GM12801 (cell line): Measurements from ENCODE around the gene OR2AG1.
A peak's percentile ranks its signal among the peaks of the same experiment; 100 is the strongest.

Experiments
- TF ChIP-seq, protein P1 (sequence below): IDR thresholded peaks from one replicate; pipeline ENCODE4 v1.5.1; 2011; ENCODE audit warnings: control low read depth; ENCODE audit not compliant: insufficient read length; ENCODE audit errors: extremely low read depth

OR2AG1 gene

GRCh38 chr11:6742260-6742659, 40.6 kb upstream of the OR2AG1 start:
- TF ChIP-seq, protein P1, sequence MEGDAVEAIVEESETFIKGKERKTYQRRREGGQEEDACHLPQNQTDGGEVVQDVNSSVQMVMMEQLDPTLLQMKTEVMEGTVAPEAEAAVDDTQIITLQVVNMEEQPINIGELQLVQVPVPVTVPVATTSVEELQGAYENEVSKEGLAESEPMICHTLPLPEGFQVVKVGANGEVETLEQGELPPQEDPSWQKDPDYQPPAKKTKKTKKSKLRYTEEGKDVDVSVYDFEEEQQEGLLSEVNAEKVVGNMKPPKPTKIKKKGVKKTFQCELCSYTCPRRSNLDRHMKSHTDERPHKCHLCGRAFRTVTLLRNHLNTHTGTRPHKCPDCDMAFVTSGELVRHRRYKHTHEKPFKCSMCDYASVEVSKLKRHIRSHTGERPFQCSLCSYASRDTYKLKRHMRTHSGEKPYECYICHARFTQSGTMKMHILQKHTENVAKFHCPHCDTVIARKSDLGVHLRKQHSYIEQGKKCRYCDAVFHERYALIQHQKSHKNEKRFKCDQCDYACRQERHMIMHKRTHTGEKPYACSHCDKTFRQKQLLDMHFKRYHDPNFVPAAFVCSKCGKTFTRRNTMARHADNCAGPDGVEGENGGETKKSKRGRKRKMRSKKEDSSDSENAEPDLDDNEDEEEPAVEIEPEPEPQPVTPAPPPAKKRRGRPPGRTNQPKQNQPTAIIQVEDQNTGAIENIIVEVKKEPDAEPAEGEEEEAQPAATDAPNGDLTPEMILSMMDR: no peak

GRCh38 chr11:6745018-6745417, 37.8 kb upstream of the OR2AG1 start:
- TF ChIP-seq, protein P1: no peak

GRCh38 chr11:6745465-6746015, 37.3 kb upstream of the OR2AG1 start:
- TF ChIP-seq, protein P1: no peak

- TF ChIP-seq, protein P1: no peak
Measured at GRCh38 chr11:6746086-6746618, 36.7 kb upstream of the OR2AG1 start.

DNA sequence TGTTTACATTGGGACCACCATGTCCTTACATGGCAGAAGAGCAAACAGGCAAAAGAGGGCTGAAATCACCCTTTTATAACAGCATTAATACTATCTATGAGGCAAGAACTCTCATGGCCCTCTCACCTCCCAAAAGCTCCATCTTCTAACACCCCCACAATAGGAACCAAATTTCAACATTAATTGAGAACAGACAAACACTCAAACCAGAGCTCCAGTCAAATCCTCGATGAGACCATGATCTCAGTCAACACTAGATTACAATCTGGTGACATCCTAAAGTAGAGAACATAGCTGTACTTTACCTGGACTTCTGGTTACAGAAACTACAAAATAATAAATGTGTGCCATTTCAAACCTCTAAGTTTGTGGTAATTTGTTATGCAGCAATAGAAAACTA, 36.2 kb upstream of the OR2AG1 start:
- TF ChIP-seq, protein P1: no peak

DNA sequence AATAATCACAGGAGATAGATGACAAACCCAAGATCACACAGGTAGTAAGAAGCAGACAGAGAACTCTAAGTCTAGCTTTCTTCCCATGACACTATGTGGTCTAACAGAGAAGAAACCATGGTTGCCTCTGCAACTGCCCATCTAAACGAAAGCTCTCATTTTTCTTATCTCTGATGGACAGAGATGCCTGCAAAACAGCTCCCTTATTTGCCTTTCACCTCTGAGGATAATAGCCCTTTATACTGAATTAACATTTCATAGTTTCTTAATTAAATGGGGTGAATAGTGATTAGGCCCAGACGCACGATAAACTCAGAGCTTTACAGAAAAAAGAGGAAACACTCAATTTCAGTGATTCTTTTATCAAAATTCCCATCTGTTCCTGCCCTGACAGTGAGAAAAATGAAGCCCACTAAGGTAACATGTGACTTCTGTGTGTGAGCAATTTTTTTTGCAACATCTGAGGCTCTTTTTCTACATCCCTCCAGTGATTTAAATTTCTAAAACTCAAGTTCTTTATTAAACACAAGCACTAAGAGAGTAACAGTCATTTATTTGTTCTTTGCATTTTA, 35.6 kb upstream of the OR2AG1 start:
- TF ChIP-seq, protein P1: no peak

- TF ChIP-seq, protein P1: peak; percentile 11
Measured at GRCh38 chr11:6755303-6755952, 27.4 kb upstream of the OR2AG1 start.
